GM21529 (cell line): ENCODE measurements around the gene PTPRS.
"Not testable (repeated sequence)": the region's sequence is repeated elsewhere in the genome, so short reads cannot be mapped to it uniquely, and the experiment has no call there.

Experiments
- ATAC-seq: cut with Tn5 transposase; IDR thresholded peaks from one replicate; pipeline ENCODE4 v1.9.1; 2021; ENCODE audit not compliant: unreplicated experiment

The PTPRS gene

DNA sequence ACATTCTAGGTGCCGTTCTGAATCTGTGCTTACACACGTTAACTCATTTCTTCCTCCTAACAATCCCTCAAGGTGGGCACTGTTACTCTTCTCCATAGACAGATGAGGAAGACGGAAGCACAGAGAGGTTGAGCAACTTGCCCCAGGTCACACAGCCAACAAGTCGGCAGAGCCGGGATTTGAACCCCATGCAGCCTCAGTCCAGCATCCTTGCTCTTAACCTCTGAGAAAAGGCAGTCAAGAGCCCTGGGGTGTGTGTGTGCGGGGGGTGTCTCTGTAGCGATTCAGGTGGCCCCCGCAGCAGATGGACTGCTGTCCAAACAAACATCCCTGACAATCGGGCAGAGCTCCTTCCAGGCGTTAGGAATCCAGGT is 6.3 kb downstream of the PTPRS start:
- no peak for ATAC-seq

DNA sequence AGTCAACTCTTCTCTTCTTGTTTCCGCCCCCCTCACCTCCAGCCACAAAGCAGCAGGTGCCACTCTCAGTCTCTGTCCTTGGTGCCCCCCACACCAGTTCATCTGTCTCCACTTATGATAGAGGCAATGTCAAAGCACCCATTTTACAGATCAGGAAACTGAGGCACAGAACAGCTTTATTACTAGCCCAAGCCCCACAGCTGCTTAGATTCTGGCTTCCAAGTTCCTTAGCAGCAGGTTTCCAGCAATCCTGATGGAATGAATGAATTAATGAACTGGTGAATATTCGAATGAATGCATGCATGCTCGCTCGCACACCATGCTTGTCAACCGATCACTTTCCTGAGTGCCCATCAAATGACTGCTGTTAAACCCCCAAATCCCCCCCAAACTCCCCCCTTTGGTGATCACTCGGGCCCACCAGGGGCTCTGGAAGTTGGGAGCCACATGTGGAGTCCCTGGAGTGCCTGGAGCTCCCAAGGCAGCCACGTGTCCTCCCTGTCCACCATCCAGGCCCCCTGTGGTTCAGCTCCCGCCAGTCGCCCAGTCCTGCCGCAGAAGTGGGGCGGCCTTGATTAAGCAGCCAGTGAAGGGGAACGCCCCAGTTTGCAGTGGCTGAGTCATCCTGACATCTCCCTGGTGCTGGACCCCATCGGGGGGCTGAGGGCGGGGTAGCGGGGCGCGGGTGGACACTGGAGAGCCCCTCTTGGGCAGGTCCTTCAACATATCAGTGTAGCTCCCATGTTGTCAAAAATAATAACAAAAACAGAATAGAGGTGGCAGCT is 6.8 kb downstream of the PTPRS start:
- ATAC-seq, result no peak

DNA sequence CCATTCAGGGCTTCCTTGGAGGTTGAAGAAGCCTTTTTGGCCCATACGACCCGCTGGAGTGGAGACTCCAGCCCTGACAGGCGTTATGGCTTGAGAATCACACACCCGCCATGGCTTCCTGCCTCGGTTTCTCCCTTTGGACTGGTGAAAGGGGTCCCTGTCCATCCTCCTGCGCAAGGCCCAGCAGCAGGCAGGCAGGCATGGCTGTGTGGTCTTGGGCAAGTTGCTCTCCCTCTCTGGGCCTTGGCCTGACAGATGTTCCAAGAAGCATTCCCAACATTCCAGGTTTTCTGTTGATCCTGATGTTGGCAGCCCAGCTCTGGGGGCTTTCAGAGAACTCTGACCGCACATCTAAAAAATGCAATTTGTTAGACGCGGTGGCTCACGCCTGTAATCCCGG is 8.1 kb downstream of the PTPRS start:
- ATAC-seq, result no peak

DNA sequence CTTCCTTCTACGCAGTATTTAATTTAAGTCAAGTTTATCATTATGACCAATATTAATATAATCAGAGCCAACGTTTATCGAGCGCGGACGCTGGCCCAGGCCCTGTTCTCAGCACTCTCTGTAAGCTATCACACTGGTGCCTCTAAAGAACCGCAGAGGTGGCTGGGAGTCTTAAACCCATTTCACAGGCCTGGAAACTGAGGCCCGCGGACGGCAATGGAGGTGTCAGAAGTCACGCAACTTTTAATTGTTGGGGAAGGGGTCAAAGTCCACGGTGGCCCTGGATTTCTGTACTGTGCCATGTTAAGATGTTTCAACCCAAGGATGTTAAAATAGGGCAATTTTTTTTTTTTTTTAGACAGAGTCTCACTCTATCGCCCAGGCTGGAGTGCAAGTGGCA is 8.8 kb downstream of the PTPRS start:
- ATAC-seq, result no peak

DNA sequence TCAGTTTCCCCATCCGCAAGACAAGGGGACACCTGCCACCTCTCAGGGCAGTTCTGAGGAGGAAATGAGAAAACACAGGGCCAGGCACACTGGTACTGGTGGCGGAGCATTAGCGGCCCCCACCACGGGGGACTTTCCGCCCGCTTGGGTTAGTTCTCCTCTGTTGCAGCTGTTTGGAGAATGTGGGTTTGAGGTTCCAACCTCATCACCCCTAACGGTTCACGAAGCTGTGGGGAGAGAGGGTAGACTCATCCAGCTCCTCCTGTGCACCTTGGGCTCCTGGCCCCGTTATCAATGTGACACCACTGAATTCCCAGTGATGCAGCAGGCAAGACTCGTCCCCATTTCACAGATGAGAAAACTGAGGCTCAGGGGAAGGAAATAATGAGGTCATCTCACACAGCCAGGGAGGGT is 10.3 kb downstream of the PTPRS start:
- no peak for ATAC-seq

DNA sequence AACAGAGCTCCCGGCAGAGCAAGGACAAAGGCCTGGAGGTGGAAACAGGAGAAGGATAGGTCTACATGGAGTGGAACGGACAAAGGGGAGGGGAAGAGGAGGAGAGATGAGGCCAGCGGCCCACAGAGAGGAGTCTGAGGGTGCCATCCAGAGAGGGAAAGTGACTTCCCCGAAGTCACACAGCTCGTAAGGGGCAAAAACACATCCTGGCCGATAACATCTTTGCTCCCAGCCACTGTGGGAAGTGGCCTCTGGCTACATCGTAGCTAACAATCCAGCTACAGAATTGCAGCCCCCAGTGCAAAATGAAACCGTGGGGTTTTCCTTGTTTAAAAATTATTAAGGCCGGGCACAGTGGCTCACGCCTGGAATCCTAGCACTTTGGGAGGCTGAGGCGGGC is 11.5 kb downstream of the PTPRS start:
- ATAC-seq, result no peak

DNA sequence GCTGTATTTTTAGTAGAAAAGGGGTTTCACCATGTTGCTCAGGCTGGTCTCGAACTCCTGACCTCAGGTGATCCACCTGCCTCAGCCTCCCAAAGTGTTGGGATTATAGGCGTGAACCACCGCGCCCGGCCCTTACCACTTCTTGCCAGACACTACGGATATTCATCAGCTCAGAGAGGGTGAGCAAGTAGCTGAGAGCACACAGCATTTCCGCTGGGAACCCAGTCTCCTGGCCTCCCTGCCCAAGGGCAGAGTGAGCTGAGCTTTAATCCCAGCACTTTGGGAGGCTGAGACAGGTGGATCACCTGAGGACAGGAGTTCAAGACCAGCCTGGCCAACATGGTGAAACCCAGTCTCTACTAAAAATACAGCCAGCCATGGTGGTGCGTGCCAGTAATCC is 12.2 kb downstream of the PTPRS start:
- not testable (repeated sequence) for ATAC-seq

DNA sequence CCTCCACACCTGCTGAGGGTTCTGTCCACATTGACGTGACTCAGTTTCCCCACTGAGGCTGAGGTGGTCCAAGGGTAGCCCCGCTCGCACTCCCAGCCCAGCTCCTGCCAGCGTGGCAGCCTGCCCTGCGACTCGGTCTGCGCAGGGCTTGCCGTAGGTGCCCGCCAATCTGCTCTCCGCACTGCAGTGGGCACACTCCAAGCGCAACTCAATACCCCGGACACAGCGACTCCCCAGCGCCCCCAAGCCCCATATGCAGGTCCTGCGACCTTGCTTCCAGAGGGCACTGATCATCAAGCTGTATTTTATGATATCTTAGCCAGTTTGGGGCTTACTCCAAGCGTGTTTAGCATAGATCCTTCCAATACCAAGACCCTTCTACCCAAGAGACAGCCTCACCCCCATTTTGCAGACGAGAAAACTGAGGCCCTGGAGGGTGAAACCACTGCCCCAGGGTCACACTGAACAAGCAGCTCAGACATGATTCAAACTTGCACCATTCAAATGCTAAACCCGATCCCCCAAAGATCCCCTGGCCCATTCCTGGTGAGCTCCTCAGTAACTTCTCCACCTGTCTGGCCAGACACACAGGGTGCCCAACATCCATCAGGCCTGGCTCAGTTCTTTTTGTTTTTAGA is 13.5 kb downstream of the PTPRS start:
- ATAC-seq, result no peak

DNA sequence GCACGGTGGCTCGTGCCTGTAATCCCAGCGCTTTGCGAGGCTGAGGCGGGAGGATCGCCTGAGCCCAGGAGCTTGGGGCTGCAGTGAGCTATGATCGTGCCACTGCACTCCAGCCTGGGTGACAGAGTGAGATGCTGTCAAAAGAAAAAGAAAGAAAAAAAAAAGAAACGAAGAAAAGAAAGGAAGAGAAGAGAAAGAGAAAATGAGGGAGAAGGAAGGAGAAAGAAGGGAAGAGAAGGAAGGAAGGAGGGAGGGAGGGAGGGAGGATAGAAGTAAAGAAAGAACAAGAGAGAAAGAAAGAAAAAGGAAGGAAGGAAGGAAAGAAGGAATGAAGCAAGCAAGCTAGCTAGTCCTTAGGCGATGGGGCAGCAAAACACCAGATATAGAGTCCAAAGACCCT is 14.1 kb downstream of the PTPRS start:
- ATAC-seq, result no peak

DNA sequence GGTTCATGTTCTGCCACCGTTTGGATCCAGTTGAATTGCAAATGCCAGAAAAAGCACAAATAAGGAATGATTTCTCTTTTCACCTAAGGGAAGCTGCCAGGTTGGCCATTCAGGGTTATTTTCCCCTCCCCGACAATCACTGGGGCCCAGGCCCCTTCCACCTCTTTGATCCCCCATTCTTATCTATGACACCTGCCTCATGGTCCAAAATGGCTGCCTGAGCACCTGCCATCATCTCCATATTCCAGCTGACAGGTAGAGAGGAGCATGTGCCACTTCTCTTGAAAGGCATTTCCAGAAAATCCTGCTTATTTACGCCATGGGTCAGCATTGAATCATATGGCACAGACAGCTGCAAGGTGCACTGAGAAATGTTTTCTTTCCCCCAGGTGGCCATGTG is 15.7 kb downstream of the PTPRS start:
- ATAC-seq, result no peak

DNA sequence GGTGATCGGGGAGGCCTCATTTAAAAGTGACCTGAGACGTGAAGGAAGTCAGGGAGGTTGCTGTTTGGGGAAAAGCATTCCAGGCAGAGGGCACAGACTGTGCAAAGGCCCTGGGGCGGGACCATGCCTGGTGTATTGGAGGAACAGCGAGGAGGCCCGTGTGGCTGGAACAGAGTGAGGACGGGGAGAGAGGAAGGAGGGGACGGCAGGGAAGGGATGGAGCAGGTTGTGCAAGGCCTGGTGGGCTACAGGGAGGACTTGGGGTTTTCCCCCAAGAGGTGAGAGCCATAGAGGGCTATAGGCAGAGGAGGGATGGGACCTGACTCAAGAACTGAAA is 17.2 kb downstream of the PTPRS start:
- ATAC-seq, result no peak

DNA sequence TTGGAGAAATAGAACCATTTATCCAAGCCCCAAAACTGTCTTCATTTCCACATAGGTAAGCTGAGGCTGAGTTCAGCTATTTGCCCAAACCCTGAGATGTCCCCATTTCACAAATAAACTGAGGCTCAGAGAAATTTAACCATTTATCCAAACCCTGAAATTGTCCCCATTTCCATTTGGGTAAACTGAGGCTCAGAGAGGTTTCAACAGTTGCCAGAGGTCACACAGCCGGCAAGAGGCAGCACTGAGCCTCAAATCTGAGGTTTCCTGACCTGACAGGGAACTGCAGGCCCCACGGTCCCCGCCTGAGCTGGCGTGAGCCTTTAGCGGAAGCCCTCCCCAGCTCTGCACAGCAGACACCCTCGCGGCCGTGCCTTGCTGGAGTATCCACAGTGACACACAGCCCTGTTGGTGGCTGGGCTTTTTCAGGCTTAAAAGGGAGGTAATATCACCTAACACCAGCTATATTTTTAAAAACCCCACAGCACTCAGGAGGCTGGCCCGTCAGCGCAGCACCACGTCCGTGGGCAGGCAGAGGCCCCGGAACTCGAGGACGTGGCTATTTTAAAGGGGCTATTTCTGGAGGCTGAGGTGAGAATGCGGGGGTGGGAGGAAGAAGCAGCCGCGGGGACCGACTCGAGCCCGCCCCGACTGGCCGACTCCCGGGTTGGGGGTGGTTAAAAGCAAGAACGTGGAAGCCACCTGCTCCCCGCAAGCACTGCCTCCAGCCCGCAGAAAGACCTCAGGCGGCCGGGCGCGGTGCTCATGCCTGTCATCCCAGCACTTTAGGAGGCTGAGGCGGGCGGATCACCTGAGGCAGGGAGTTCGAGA is 18.5 kb downstream of the PTPRS start:
- ATAC-seq, result peak; percentile 65

DNA sequence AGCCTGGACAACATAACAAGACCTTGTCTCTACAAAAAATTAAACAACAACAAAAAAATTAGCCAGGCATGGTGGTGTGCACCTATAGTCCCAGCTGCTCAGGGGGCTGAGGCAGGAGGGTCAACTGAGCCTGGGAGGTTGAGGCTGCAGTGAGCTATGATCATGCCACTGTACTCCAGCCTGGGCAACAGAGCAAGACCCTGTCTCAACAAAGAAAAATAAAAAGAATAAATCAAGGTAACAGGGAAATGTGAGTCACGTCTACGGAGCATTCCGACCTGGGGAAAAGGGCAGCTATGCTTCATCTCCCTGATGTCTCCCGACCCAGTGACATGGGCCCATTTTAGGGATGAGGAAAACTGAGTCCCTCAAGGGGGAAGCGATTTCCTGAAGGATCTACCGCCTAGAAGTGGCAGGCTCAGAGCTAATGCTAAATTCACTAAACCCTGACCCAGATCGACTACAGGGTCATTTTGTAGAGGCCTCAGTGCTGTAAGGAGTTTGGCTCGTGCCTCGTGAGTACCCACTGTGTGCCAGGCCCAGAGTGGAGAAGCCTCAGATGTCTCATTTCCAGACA is 19.5 kb downstream of the PTPRS start:
- no peak for ATAC-seq

DNA sequence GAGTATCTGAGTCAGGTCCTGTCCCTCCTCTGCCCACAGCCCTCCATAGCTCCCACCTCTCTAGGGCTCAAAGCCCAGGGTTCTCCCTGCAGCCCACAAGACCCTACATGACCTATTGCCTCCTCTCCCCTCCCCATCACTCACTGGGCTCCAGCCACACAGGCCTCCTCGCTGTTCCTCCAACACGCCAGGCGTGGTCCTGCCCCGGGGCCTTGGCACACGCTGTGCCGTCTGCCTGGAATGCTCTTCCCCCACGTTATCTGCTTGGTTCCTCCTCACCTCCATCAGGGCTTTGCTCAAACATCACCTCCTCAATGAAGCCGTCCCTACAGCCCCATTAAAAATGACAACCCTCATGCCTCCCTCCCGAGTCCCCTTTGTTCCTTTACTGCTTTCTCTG is 21.1 kb downstream of the PTPRS start:
- no peak for ATAC-seq

DNA sequence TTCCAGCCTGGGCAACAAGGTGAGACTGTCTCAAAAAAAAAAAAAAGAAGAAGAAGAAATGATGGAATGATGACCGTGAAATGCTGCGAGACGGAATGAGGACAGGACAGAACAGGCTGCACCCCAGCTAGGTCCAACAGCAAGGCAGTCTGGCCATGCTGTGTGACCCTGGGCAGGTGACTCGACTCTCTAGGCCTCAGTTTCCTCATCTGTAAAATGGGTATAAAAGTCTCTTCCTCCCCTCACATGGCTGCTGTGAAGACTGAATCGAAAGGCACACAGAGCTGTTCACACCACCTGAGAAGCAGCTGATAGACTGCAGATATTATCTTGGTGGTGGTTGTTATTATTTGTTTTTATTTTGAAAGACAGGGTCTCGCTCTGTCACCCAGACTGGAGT is 22.3 kb downstream of the PTPRS start:
- no peak for ATAC-seq

DNA sequence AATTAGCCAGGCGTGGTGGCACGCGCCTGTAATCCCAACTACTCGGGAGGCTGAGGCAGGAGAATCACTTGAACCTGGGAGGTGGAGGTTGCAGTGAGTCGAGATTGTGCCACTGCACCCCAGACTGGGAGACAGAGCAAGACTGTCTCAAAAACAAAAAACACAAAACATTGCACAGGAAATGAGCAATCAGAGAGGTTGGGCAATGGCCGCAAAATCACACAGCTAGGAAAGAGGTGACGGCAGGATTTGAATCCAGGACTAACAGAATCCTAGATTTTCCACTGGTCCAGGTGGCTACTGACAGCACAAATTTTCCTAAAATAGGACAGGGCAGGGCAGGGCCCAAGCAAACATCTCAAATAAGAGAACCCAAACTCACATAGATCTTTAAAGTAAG is 23.3 kb downstream of the PTPRS start:
- ATAC-seq, result no peak

DNA sequence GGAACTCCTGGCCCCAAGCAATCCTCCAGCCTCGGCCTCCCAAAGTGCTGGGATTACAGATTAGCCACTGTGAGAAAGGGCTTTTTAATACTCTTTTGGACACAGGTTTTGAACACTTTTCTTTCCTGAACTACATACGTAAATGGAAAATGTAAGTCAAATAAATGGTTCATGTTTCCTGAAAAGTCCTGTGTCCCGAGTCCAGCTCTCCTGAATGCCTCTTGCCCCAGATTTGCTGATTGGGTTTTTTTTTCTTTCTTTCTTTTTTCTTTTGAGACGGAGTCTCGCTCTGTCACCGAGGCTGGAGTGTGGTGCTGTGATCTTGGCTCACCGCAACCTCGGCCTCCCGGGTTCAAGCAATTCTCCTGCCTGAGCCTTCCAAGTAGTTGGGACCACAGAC is 24.5 kb downstream of the PTPRS start:
- ATAC-seq, result no peak

DNA sequence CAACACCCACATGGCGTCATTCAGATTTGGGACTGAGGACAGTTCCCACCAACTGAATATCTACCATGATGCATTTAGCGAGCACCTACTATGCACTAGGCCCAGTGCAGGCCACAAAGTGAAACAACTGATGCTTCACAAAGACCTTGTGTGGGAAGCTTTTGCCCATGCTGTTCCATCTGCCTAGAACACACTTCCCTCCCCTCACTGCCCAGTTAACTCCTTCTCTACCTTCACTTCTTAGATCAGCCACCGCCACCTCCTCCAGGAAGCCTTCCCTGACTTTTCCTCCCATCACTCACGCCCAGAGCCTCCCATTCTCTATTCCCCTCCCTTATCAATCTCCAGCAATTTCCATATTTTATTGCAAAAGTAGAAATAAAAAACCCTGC is 25.7 kb downstream of the PTPRS start:
- no peak for ATAC-seq

DNA sequence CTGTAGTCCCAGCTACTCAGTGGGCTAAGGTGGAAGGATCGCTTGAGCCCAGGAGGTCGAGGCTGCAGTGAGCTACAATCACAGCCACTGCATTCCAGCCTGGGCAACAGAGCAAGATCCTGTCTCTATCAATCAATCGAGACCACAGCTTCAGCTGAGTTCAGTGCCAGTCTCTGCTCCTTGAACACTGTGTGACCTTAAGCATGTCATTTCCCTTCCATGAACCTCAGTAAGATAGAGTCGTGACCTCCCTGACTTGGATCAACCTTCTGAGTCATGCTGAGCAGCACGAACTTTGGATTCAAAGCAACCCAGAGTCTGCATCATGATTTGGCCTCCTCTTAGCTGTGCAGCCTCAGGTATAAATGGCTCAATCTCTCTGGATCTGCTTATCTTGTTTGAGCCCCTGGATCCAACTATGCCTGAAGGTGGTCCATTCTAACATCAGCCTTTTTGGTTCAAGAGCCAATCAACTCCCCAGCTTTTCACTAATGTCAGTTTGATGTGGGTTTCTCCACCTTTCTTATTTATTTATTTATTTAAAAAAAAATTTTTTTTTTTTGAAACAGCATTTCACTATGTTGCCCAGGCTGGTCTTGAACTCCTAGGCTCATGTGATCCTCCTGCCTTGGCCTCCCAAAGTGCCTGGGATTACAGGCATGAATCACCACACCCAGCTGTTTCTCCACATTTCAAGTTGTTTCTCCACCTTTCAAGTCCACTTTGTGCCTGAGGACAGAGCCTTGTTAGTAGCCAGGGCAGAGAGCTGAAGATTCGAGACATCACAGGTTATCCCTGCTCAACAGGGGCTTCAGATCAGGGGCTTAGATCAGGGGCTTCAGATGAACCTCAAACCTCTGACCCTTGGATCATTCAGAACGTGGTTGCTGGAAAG is 26.4 kb downstream of the PTPRS start:
- ATAC-seq, result no peak

DNA sequence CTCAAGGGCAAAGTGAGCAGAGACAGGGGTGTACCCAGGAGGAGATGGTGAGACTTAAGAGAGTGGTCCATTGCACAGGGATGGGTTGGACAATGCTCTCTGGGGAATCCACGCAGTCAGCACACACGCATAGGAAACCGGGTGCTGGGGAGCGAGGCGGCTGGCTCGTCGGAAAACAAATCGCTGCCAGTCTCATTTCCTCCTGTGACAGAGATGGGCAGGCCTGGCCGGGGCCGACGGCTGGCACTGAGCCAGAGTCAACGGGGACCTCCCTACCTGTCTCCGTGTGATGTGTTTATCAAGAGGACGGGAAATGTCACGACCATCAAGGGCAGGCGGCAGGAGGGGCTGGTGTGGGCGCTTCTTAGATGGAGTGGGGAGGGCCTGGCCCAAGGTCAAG is 27.3 kb downstream of the PTPRS start:
- ATAC-seq, result no peak

DNA sequence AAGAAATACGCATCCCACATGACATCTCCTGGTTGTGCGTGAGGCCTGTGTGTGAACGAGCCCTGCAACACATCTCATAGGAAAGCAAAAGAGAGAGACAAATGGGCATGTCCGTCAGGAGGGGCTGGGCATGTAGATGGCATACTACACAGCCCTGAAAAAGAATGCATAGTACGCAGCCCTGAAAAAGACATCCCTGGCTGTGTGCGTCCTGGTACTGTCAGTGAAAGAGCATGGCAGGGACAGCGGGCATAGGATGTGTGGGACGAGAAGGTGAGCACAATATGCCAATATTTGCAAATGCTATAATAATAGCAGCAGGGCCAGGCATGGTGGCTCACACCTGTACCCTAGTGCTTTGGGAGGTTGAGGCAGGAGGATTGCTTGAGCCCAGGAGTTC is 28.6 kb downstream of the PTPRS start:
- no peak for ATAC-seq
